ENCODE results near the gene CD300LB.

DNA sequence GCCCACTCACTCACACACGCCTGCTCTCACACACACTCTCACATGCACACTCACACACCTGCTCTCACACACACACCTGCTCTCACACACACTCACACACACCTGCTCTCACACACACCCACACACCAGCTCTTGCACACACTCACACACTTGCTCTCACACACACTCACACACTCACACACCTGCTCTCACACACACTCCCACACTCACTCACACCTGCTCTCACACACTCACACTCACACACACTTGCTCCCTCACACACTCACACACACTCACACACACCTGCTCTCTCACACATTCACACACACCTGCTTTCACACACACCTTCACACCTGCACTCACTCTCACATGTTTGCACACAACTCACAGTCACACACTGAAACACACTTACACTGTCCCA lies 32.1 kb upstream of the CD300LB start:
- TF ChIP-seq, protein P1, sequence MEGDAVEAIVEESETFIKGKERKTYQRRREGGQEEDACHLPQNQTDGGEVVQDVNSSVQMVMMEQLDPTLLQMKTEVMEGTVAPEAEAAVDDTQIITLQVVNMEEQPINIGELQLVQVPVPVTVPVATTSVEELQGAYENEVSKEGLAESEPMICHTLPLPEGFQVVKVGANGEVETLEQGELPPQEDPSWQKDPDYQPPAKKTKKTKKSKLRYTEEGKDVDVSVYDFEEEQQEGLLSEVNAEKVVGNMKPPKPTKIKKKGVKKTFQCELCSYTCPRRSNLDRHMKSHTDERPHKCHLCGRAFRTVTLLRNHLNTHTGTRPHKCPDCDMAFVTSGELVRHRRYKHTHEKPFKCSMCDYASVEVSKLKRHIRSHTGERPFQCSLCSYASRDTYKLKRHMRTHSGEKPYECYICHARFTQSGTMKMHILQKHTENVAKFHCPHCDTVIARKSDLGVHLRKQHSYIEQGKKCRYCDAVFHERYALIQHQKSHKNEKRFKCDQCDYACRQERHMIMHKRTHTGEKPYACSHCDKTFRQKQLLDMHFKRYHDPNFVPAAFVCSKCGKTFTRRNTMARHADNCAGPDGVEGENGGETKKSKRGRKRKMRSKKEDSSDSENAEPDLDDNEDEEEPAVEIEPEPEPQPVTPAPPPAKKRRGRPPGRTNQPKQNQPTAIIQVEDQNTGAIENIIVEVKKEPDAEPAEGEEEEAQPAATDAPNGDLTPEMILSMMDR (IDR thresholded peaks at IDR 0.05; ENCODE audit: insufficient read depth, low read length, poor library complexity, severe bottlenecking): no peak
- no peak for TF ChIP-seq EZH2phosphoT487 (conservative IDR thresholded peaks at IDR 0.05; ENCODE audit: low read length)

All from SU-DHL-6 (cell line).